Activated naive CD8-positive, alpha-beta T cell treated with anti-CD3 and anti-CD28 coated beads, Interleukin-2, amount 10 ng/mL, durations not matched to agents 7 days and 5 days (primary cell): Measurements from ENCODE around the gene DPM3. TPM values are rescaled to one million over a fixed set of nuclear protein-coding genes. Genes with fewer than 3 reads are reported as not detected.

Source experiments
- ATAC-seq: fragments of 150-1000 bp; cut with Tn5 transposase; one replicate; pipeline ENCODE4 v1.10.0; 2021; ENCODE audit warnings: low read depth, moderate library complexity
- POLR2A ChIA-PET: fragments of 350-600 bp; sonication (Branson Sonifier 250); formaldehyde crosslinking; loops from one replicate; lab custom pipeline; 2021; ENCODE audit warnings: antibody characterized with exemption; lab: Charles Lee
- DNase-seq: peaks from one replicate; pipeline ENCODE4 v3.0.0; 2021
- H3K27ac Mint-ChIP-seq: one replicate; pipeline ENCODE4 v1.8.0; 2022; ENCODE audit warnings: mild to moderate bottlenecking, mixed read lengths
- H3K27me3 Mint-ChIP-seq: one replicate; pipeline ENCODE4 v1.8.0; 2022; ENCODE audit warnings: mild to moderate bottlenecking, moderate library complexity, mixed read lengths
- H3K36me3 Mint-ChIP-seq: one replicate; pipeline ENCODE4 v1.8.0; 2021; ENCODE audit warnings: mild to moderate bottlenecking, mixed read lengths
- H3K4me1 Mint-ChIP-seq: one replicate; pipeline ENCODE4 v1.8.0; 2021; ENCODE audit warnings: mixed read lengths
- H3K4me3 Mint-ChIP-seq: one replicate; pipeline ENCODE4 v1.8.0; 2022; ENCODE audit warnings: mild to moderate bottlenecking, moderate library complexity, mixed read lengths
- H3K9me3 Mint-ChIP-seq: one replicate; pipeline ENCODE4 v1.8.0; 2021; ENCODE audit warnings: mixed read lengths
- total RNA-seq, 2 experiments: library from RNA; stranded (reverse); gene quantifications; one replicate each; pipeline ENCODE4 v1.2.3, GENCODE V29; 2021

Gene DPM3
- total RNA-seq, 2 experiments from 2014 or later: 60.0 to 71.1 TPM

- no peak for ATAC-seq
- POLR2A ChIA-PET: interaction anchor here (1.2 kb wide), 1 partner anchor 46 kb away, joined by 3 read pairs; no protein-coding TSS in a partner anchor
- H3K27ac Mint-ChIP-seq: no peak overlapping the region
Measured at GRCh38 chr1:155181371-155182051, 41.2 kb upstream of the DPM3 start.

GRCh38 chr1:155179112-155180031 lies 39.0 kb upstream of the DPM3 start:
- POLR2A ChIA-PET: no interaction called here

More at GRCh38 chr1:155181371-155182051, 41.2 kb upstream of the DPM3 start:
- DNase-seq: no peak
- H3K4me1 Mint-ChIP-seq: peaks cover 6% of the 10 kb centered on the region
- H3K27me3 Mint-ChIP-seq: no peaks in the 10 kb centered on the region
- peaks cover 18% of the 10 kb centered on the region for H3K36me3 Mint-ChIP-seq
- H3K9me3 Mint-ChIP-seq: no peaks in the 10 kb centered on the region
- no peak overlapping the region for H3K4me3 Mint-ChIP-seq

GRCh38 chr1:155178441-155179111 lies 38.2 kb upstream of the DPM3 start:
- no peak for ATAC-seq
- POLR2A ChIA-PET: interaction anchor here (1.5 to 2.0 kb wide), 2 partner anchors 13 to 14 kb away, joined by 4 to 7 read pairs; no protein-coding TSS in a partner anchor
- peak; percentile 29 for DNase-seq
- Mint-ChIP-seq H3K4me3 (no peak overlapping the region), H3K36me3 (peaks cover 16% of the 10 kb centered on the region), H3K27me3 (no peaks in the 10 kb centered on the region), H3K4me1 (peaks cover 16% of the 10 kb centered on the region), H3K9me3 (no peaks in the 10 kb centered on the region), H3K27ac (peak overlapping the region; percentile 9)

More at GRCh38 chr1:155179112-155180031, 39.0 kb upstream of the DPM3 start:
- Mint-ChIP-seq H3K4me3 (no peak overlapping the region), H3K27me3 (no peaks in the 10 kb centered on the region), H3K36me3 (peaks cover 18% of the 10 kb centered on the region), H3K9me3 (no peaks in the 10 kb centered on the region), H3K4me1 (peaks cover 14% of the 10 kb centered on the region), H3K27ac (peak overlapping the region; percentile 9)
- DNase-seq (peak; percentile 19), ATAC-seq (no peak)

- H3K36me3 Mint-ChIP-seq: peaks cover 13% of the 10 kb centered on the region
- no peak overlapping the region for H3K4me3 Mint-ChIP-seq
- H3K27me3 Mint-ChIP-seq: no peaks in the 10 kb centered on the region
- DNase-seq: peak; percentile 21
- H3K27ac Mint-ChIP-seq: no peak overlapping the region
- H3K9me3 Mint-ChIP-seq: no peaks in the 10 kb centered on the region
- no peak for ATAC-seq
- H3K4me1 Mint-ChIP-seq: peaks cover 21% of the 10 kb centered on the region
- POLR2A ChIA-PET: interaction anchor here (1.1 to 2.0 kb wide), 4 partner anchors 14 to 42 kb away, joined by 4 to 9 read pairs (median 6); no protein-coding TSS in a partner anchor
Measured at GRCh38 chr1:155177918-155178281, 37.6 kb upstream of the DPM3 start.

- POLR2A ChIA-PET: interaction anchor here (0.7 to 2.0 kb wide), 7 partner anchors 15 to 92 kb away, joined by 3 to 9 read pairs (median 4); no protein-coding TSS in a partner anchor
- H3K36me3 Mint-ChIP-seq: peaks cover 13% of the 10 kb centered on the region
- H3K4me3 Mint-ChIP-seq: no peak overlapping the region
- peaks cover 23% of the 10 kb centered on the region for H3K4me1 Mint-ChIP-seq
- no peaks in the 10 kb centered on the region for H3K27me3 Mint-ChIP-seq
- no peak for ATAC-seq
- peak overlapping the region; percentile 59 for H3K27ac Mint-ChIP-seq
- no peaks in the 10 kb centered on the region for H3K9me3 Mint-ChIP-seq
- peak; percentile 19 for DNase-seq
Measured at GRCh38 chr1:155177192-155177917, 37.0 kb upstream of the DPM3 start.

GRCh38 chr1:155176544-155177071 lies 36.3 kb upstream of the DPM3 start:
- DNase-seq (peak; percentile 84), ATAC-seq (peak; percentile 28)
- no peaks in the 10 kb centered on the region for H3K27me3 Mint-ChIP-seq
- H3K36me3 Mint-ChIP-seq: peaks cover 13% of the 10 kb centered on the region
- H3K4me1 Mint-ChIP-seq: peaks cover 29% of the 10 kb centered on the region
- peak overlapping the region; percentile 52 for H3K4me3 Mint-ChIP-seq
- no peaks in the 10 kb centered on the region for H3K9me3 Mint-ChIP-seq
- peak overlapping the region; percentile 59 for H3K27ac Mint-ChIP-seq
- POLR2A ChIA-PET: interaction anchor here (0.7 to 4.6 kb wide), 6 partner anchors 16 to 91 kb away, joined by 3 to 78 read pairs (median 6); no protein-coding TSS in a partner anchor

GRCh38 chr1:155175927-155176371 lies 35.6 kb upstream of the DPM3 start:
- peak overlapping the region; percentile 59 for H3K27ac Mint-ChIP-seq
- no peaks in the 10 kb centered on the region for H3K9me3 Mint-ChIP-seq
- H3K4me1 Mint-ChIP-seq: peaks cover 29% of the 10 kb centered on the region
- peak overlapping the region; percentile 40 for H3K4me3 Mint-ChIP-seq
- peaks cover 11% of the 10 kb centered on the region for H3K36me3 Mint-ChIP-seq
- ATAC-seq: no peak
- peak; percentile 43 for DNase-seq
- POLR2A ChIA-PET: interaction anchor here (0.5 to 4.6 kb wide), 5 partner anchors 18 to 568 kb away, joined by 3 to 78 read pairs (median 26); partner anchors contain the start of genes ADAR, MTX1 and THBS3
- H3K27me3 Mint-ChIP-seq: no peaks in the 10 kb centered on the region

GRCh38 chr1:155175281-155175926 lies 35.1 kb upstream of the DPM3 start:
- H3K4me1 Mint-ChIP-seq: peaks cover 29% of the 10 kb centered on the region

GRCh38 chr1:155174324-155175280 lies 34.3 kb upstream of the DPM3 start:
- POLR2A ChIA-PET: interaction anchor here (0.6 to 4.6 kb wide), 11 partner anchors 11 to 149 kb away, joined by 3 to 78 read pairs (median 6); partner anchors contain the start of genes MTX1, SLC50A1 and THBS3
- peak overlapping the region; percentile 96 for H3K4me3 Mint-ChIP-seq
- peak overlapping the region; percentile 97 for H3K27ac Mint-ChIP-seq
- H3K4me1 Mint-ChIP-seq: peaks cover 29% of the 10 kb centered on the region
- no peaks in the 10 kb centered on the region for H3K27me3 Mint-ChIP-seq
- peaks cover 15% of the 10 kb centered on the region for H3K36me3 Mint-ChIP-seq
- DNase-seq (peak; percentile 68), ATAC-seq (no peak)
- H3K9me3 Mint-ChIP-seq: no peaks in the 10 kb centered on the region

More at GRCh38 chr1:155175281-155175926, 35.1 kb upstream of the DPM3 start:
- Mint-ChIP-seq H3K27ac (no peak overlapping the region), H3K36me3 (peaks cover 11% of the 10 kb centered on the region), H3K27me3 (no peaks in the 10 kb centered on the region), H3K4me3 (peak overlapping the region; percentile 96), H3K9me3 (no peaks in the 10 kb centered on the region)
- POLR2A ChIA-PET: interaction anchor here (0.5 to 4.6 kb wide), 9 partner anchors 16 to 567 kb away, joined by 3 to 78 read pairs (median 7); partner anchors contain the start of genes ADAR, MTX1, SLC50A1 and THBS3
- DNase-seq: no peak
- no peak for ATAC-seq

GRCh38 chr1:155173478-155174323 lies 33.4 kb upstream of the DPM3 start, which contains the start of gene TRIM46:
TSS of gene TRIM46 (plus strand) at chr1:155173849. CDS start at chr1:155173967, 118 bp downstream.
- Mint-ChIP-seq H3K27me3 (no peaks in the 10 kb centered on the region), H3K4me3 (peak within 1 kb of the TSS; percentile 96), H3K27ac (peak within 1 kb of the TSS; percentile 97), H3K9me3 (no peaks in the 10 kb centered on the region), H3K4me1 (peaks cover 29% of the 10 kb centered on the region), H3K36me3 (peaks cover 16% of the 10 kb centered on the region)
- POLR2A ChIA-PET: interaction anchor here (0.6 to 4.6 kb wide), 20 partner anchors 11 to 551 kb away, joined by 3 to 78 read pairs (median 6); partner anchors contain the start of genes FDPS, MTX1 and THBS3
- ATAC-seq (peak; percentile 43), DNase-seq (peak; percentile 74)
